CD4-positive, alpha-beta memory T cell (primary cell): ENCODE measurements around the gene ALG13. TPM values are rescaled to one million over a fixed set of nuclear protein-coding genes. Genes with fewer than 3 reads are reported as not detected.
"Not testable (repeated sequence)": the region's sequence is repeated elsewhere in the genome, so short reads cannot be mapped to it uniquely, and the experiment has no call there.

Experiments
- CTCF ChIA-PET: fragments of 350-600 bp; sonication (Branson Sonifier 250); formaldehyde crosslinking; loops from one replicate; lab custom pipeline; 2021; ENCODE audit warnings: inconsistent platforms; ENCODE audit not compliant: partially characterized antibody; lab: Charles Lee
- POLR2A ChIA-PET: fragments of 350-600 bp; sonication (Branson Sonifier 250); formaldehyde crosslinking; loops from one replicate; lab custom pipeline; 2021; ENCODE audit not compliant: partially characterized antibody; lab: Charles Lee
- DNase-seq, 5 donors: peaks; one replicate each; pipeline versions ENCODE4 v3.0.0 to v3.0.0-alpha.2; 2020 to 2022; ENCODE audit warnings: mixed read lengths in 1 of 5
- H3K27ac ChIP-seq: one replicate; pipeline ENCODE4 v1.7.0; 2013; ENCODE audit warnings: low read depth, low read length
- H3K27me3 ChIP-seq: 2 replicates; pipeline ENCODE4 v1.7.0; 2013; ENCODE audit warnings: mild to moderate bottlenecking, low read length, moderate library complexity; ENCODE audit not compliant: insufficient read depth
- H3K36me3 ChIP-seq: 2 replicates; pipeline ENCODE4 v1.7.0; 2013; ENCODE audit warnings: mild to moderate bottlenecking, low read length, moderate library complexity; ENCODE audit not compliant: insufficient read depth
- H3K4me1 ChIP-seq: 2 replicates; pipeline ENCODE4 v1.7.0; 2013; ENCODE audit warnings: mild to moderate bottlenecking, low read length, moderate library complexity; ENCODE audit not compliant: insufficient read depth
- H3K4me3 ChIP-seq, 2 donors: one replicate each; pipeline ENCODE4 v1.7.0; 2013; ENCODE audit warnings: low read length in 2 of 2, mild to moderate bottlenecking in 1 of 2
- H3K9me3 ChIP-seq, 2 donors: one replicate each; pipeline ENCODE4 v1.7.0; 2013; ENCODE audit warnings: low read length in 2 of 2, control low read depth in 1 of 2; ENCODE audit not compliant: control insufficient read depth in 1 of 2
- H3K27ac Mint-ChIP-seq, 7 donors: one replicate each; pipeline ENCODE4 v1.8.0; 2020 to 2021; ENCODE audit warnings: mixed read lengths in 7 of 7, mild to moderate bottlenecking in 6 of 7, inconsistent platforms in 3 of 7, moderate library complexity in 3 of 7
- H3K27me3 Mint-ChIP-seq, 2 donors: one replicate each; pipeline ENCODE4 v1.8.0; 2020 to 2021; ENCODE audit warnings: mixed read lengths in 2 of 2
- H3K36me3 Mint-ChIP-seq, 2 donors: one replicate each; pipeline ENCODE4 v1.8.0; 2020 to 2021; ENCODE audit warnings: mixed read lengths in 2 of 2, inconsistent platforms in 1 of 2, mild to moderate bottlenecking in 1 of 2
- H3K4me1 Mint-ChIP-seq, 4 donors: one replicate each; pipeline ENCODE4 v1.8.0; 2020 to 2021; ENCODE audit warnings: mixed read lengths in 4 of 4, mild to moderate bottlenecking in 1 of 4
- H3K4me3 Mint-ChIP-seq, 8 donors: one replicate each; pipeline ENCODE4 v1.8.0; 2020 to 2021; ENCODE audit warnings: mixed read lengths in 8 of 8, mild to moderate bottlenecking in 7 of 8, moderate library complexity in 6 of 8, inconsistent platforms in 3 of 8
- H3K9me3 Mint-ChIP-seq, 8 donors: one replicate each; pipeline ENCODE4 v1.8.0; 2020 to 2021; ENCODE audit warnings: mixed read lengths in 8 of 8, mild to moderate bottlenecking in 5 of 8, inconsistent platforms in 3 of 8, moderate library complexity in 1 of 8
- intact Hi-C: fragments of 100-400 bp; cut with micrococcal nuclease; formaldehyde crosslinking; loops from one replicate; pipeline ENCODE4 v1.15.1; 2023
- polyA plus RNA-seq, 2 donors: library from polyadenylated mRNA; unstranded; fragments of 300-500 nt; fragmentation: Illumina TruSeq; gene quantifications; one replicate each; pipeline ENCODE4 v1.2.3, GENCODE V29; 2021
- total RNA-seq, 2 experiments: library from RNA; stranded (reverse); gene quantifications; one replicate each; pipeline ENCODE4 v1.2.3, GENCODE V29; 2021

Gene ALG13
- total RNA-seq (10 to 100 TPM; 79.1 to 82.6 TPM), polyA plus RNA-seq (10 to 100 TPM; 61.5 to 74.3 TPM)

GRCh38 chrX:111680988-111681779 lies at the start of gene ALG13:
TSS of gene ALG13 (plus strand) at chrX:111681170. CDS start at chrX:111681219, 49 bp downstream.
- no peaks in the 10 kb centered on the region for H3K9me3 ChIP-seq
- Mint-ChIP-seq H3K4me1 (peaks cover 21 to 48% (median 34%) of the 10 kb centered on the region in 4 donors), H3K36me3 (peaks cover 18 to 47% of the 10 kb centered on the region in 2 donors), H3K27me3 (no peaks in the 10 kb centered on the region), H3K27ac (peak within 1 kb of the TSS; percentile 98 to 100 (median 99)), H3K4me3 (peak within 1 kb of the TSS; percentile 90 to 98 (median 94)), H3K9me3 (no peaks in the 10 kb centered on the region)
- ChIA-PET CTCF (interaction anchor here (1.3 to 1.5 kb wide), 2 partner anchors 11 to 1161 kb away, joined by 3 to 4 read pairs; no protein-coding TSS in a partner anchor), POLR2A (interaction anchor here (0.7 to 2.2 kb wide), 10 partner anchors 11 to 1160 kb away, joined by 3 to 9 read pairs (median 4); partner anchors contain the start of genes AMOT, LHFPL1 and PAK3)
- H3K27me3 ChIP-seq, result no peaks in the 10 kb centered on the region
- peaks cover 30% of the 10 kb centered on the region for H3K4me1 ChIP-seq
- peak within 1 kb of the TSS; percentile 52 to 69 for H3K4me3 ChIP-seq
- H3K27ac ChIP-seq, result peak within 1 kb of the TSS; percentile 98
- peaks cover 4% of the 10 kb centered on the region for H3K36me3 ChIP-seq
- peak; percentile 88 to 95 (median 94) for DNase-seq
- intact Hi-C loops, result no loop called here

- Histone ChIP-seq H3K27ac (no peak overlapping the region), H3K9me3 (no peaks in the 10 kb centered on the region), H3K4me1 (no peaks in the 10 kb centered on the region), H3K27me3 (no peaks in the 10 kb centered on the region), H3K4me3 (no peak overlapping the region), H3K36me3 (no peaks in the 10 kb centered on the region)
- DNase-seq, result no peak
- ChIA-PET CTCF (no interaction called here), POLR2A (no interaction called here)
- no peak overlapping the region for H3K4me3 Mint-ChIP-seq
- H3K9me3 Mint-ChIP-seq, result no peaks in the 10 kb centered on the region
- intact Hi-C loops, result no loop called here
- peaks cover 0 to 2% of the 10 kb centered on the region in 2 donors for H3K27me3 Mint-ChIP-seq
- H3K27ac Mint-ChIP-seq, result no peak overlapping the region
- H3K36me3 Mint-ChIP-seq, result no peaks in the 10 kb centered on the region
- no peaks in the 10 kb centered on the region for H3K4me1 Mint-ChIP-seq
Measured at GRCh38 chrX:111634823-111635729, 45.9 kb upstream of the ALG13 start.

GRCh38 chrX:111641969-111642368 lies 39.0 kb upstream of the ALG13 start:
- H3K4me3 Mint-ChIP-seq, result no peak overlapping the region
- no peaks in the 10 kb centered on the region for H3K36me3 ChIP-seq
- no peak for DNase-seq
- no peaks in the 10 kb centered on the region for H3K4me1 Mint-ChIP-seq
- H3K27ac ChIP-seq, result no peak overlapping the region
- intact Hi-C loops, result no loop called here
- POLR2A ChIA-PET, result no interaction called here
- H3K9me3 Mint-ChIP-seq, result no peaks in the 10 kb centered on the region
- H3K36me3 Mint-ChIP-seq, result no peaks in the 10 kb centered on the region
- CTCF ChIA-PET, result no interaction called here
- H3K27me3 ChIP-seq, result no peaks in the 10 kb centered on the region
- no peaks in the 10 kb centered on the region for H3K9me3 ChIP-seq
- H3K4me1 ChIP-seq, result no peaks in the 10 kb centered on the region
- no peak overlapping the region for H3K27ac Mint-ChIP-seq
- H3K4me3 ChIP-seq, result no peak overlapping the region
- peaks cover 0 to 2% of the 10 kb centered on the region in 2 donors for H3K27me3 Mint-ChIP-seq

- H3K27me3 Mint-ChIP-seq, H3K9me3 ChIP-seq, H3K4me1 Mint-ChIP-seq, intact Hi-C loops, H3K27me3 ChIP-seq, H3K4me3 Mint-ChIP-seq, H3K36me3 ChIP-seq, H3K9me3 Mint-ChIP-seq, H3K4me3 ChIP-seq, DNase-seq, CTCF ChIA-PET, H3K27ac ChIP-seq, H3K4me1 ChIP-seq, H3K36me3 Mint-ChIP-seq, H3K27ac Mint-ChIP-seq, POLR2A ChIA-PET: not testable (repeated sequence)
Measured at GRCh38 chrX:111645165-111645564, 35.8 kb upstream of the ALG13 start.

GRCh38 chrX:111645607-111646006 lies 35.4 kb upstream of the ALG13 start:
- Mint-ChIP-seq H3K27me3 (no peaks in the 10 kb centered on the region), H3K36me3 (peaks cover 0 to 3% of the 10 kb centered on the region in 2 donors), H3K4me1 (no peaks in the 10 kb centered on the region), H3K9me3 (peaks cover 0 to 8% (median 3%) of the 10 kb centered on the region in 8 donors), H3K27ac (no peak overlapping the region), H3K4me3 (no peak overlapping the region)
- Histone ChIP-seq H3K4me3 (no peak overlapping the region), H3K36me3 (no peaks in the 10 kb centered on the region), H3K27ac (no peak overlapping the region), H3K9me3 (no peaks in the 10 kb centered on the region), H3K4me1 (no peaks in the 10 kb centered on the region), H3K27me3 (no peaks in the 10 kb centered on the region)
- DNase-seq, result no peak
- ChIA-PET POLR2A (no interaction called here), CTCF (no interaction called here)
- intact Hi-C loops, result no loop called here

- Mint-ChIP-seq H3K36me3 (peaks cover 0 to 3% of the 10 kb centered on the region in 2 donors), H3K27me3 (no peaks in the 10 kb centered on the region), H3K4me3 (no peak overlapping the region), H3K27ac (no peak overlapping the region), H3K4me1 (no peaks in the 10 kb centered on the region), H3K9me3 (peaks cover 0 to 8% (median 3%) of the 10 kb centered on the region in 8 donors)
- no peak overlapping the region for H3K4me3 ChIP-seq
- no peaks in the 10 kb centered on the region for H3K4me1 ChIP-seq
- CTCF ChIA-PET, result no interaction called here
- H3K27ac ChIP-seq, result no peak overlapping the region
- H3K36me3 ChIP-seq, result no peaks in the 10 kb centered on the region
- DNase-seq, result no peak
- intact Hi-C loops, result no loop called here
- H3K27me3 ChIP-seq, result no peaks in the 10 kb centered on the region
- POLR2A ChIA-PET, result no interaction called here
- no peaks in the 10 kb centered on the region for H3K9me3 ChIP-seq
Measured at GRCh38 chrX:111646515-111646914, 34.5 kb upstream of the ALG13 start.

- Histone ChIP-seq H3K27me3 (no peaks in the 10 kb centered on the region), H3K36me3 (no peaks in the 10 kb centered on the region), H3K27ac (no peak overlapping the region), H3K4me1 (no peaks in the 10 kb centered on the region), H3K9me3 (no peaks in the 10 kb centered on the region), H3K4me3 (no peak overlapping the region)
- no peaks in the 10 kb centered on the region for H3K4me1 Mint-ChIP-seq
- H3K9me3 Mint-ChIP-seq, result peaks cover 0 to 8% (median 3%) of the 10 kb centered on the region in 8 donors
- ChIA-PET CTCF (no interaction called here), POLR2A (no interaction called here)
- H3K36me3 Mint-ChIP-seq, result peaks cover 0 to 3% of the 10 kb centered on the region in 2 donors
- H3K27ac Mint-ChIP-seq, result no peak overlapping the region
- H3K4me3 Mint-ChIP-seq, result no peak overlapping the region
- intact Hi-C loops, result no loop called here
- no peak for DNase-seq
- no peaks in the 10 kb centered on the region for H3K27me3 Mint-ChIP-seq
Measured at GRCh38 chrX:111648802-111649201, 32.2 kb upstream of the ALG13 start.
